K562 (cell line): ENCODE measurements around the gene PSMD9. TPM values are rescaled to one million over a fixed set of nuclear protein-coding genes. Genes with fewer than 3 reads are reported as not detected.

Experiments
- ATAC-seq: fragments of 200-7000 bp; cut with Tn5 transposase; 3 replicates; pipeline ENCODE4 v1.9.1; 2020; ENCODE audit warnings: moderate library complexity
- BruUV-seq: library from RNA; stranded (reverse); fragments of 400-500 nt; replicated peaks from 2 replicates; lab custom pipeline; 2021; lab: Mats Ljungman, UMichigan
- CTCF ChIA-PET: fragments of 300-600 bp; formaldehyde crosslinking; extraction: SDS; loops from one replicate; lab custom pipeline; 2021; ENCODE audit warnings: low intra/inter-chr PET ratio; lab: Yijun Ruan, JAX
- POLR2A ChIA-PET: fragments of 300-600, 350-650 bp; sonication (Branson Sonifier 250); formaldehyde crosslinking; extraction: SDS; loops from one replicate; lab custom pipeline; 2021; ENCODE audit warnings: antibody characterized with exemption, inconsistent platforms; lab: Yijun Ruan, JAX
- DNase-seq, 4 experiments: peaks; one replicate each; pipeline versions ENCODE4 v3.0.0 to v3.0.0-alpha.2; 2011 to 2018; ENCODE audit warnings: low spot score in 3 of 4, mixed read lengths in 3 of 4; ENCODE audit errors: extremely low read depth in 1 of 4
- FAIRE-seq: peaks from 2 replicates; lab custom pipeline; 2011; peaks lifted over from hg19 to GRCh38; lab: Jason Lieb, UNC
- H2AFZ ChIP-seq: 2 replicates; pipeline ENCODE4 v1.6.0; 2011; ENCODE audit warnings: low read depth, low read length, control low read depth, inconsistent platforms
- H3K27ac ChIP-seq: fragments of 200-600 bp; 3 replicates; pipeline ENCODE4 v1.8.0; 2011; ENCODE audit warnings: low read depth, mild to moderate bottlenecking, control low read depth, inconsistent platforms, low read length, moderate library complexity, mixed read lengths; ENCODE audit errors: extremely low read depth
- H3K27me3 ChIP-seq, 2 experiments: fragments of 300-600 bp in 1 of 2; 2 replicates in 1 of 2; 3 replicates in 1 of 2; pipeline versions ENCODE4 v1.6.0 to v1.8.0; 2011; ENCODE audit warnings: inconsistent platforms in 2 of 2, low read length in 2 of 2, mild to moderate bottlenecking in 1 of 2, mixed read lengths in 1 of 2, moderate library complexity in 1 of 2; ENCODE audit not compliant: control insufficient read depth in 2 of 2, insufficient read depth in 2 of 2
- H3K36me3 ChIP-seq: fragments of 300-600 bp; 3 replicates; pipeline ENCODE4 v1.8.0; 2011; ENCODE audit warnings: mild to moderate bottlenecking, low read length, inconsistent platforms; ENCODE audit not compliant: control insufficient read depth, insufficient read depth
- H3K4me1 ChIP-seq, 2 experiments: fragments of 200-600 bp in 1 of 2; replicated peaks in 1 of 2; 2 replicates in 1 of 2; 3 replicates in 1 of 2; pipeline versions ENCODE4 v1.5.1 to v1.8.0; 2011; ENCODE audit warnings: inconsistent platforms in 2 of 2, low read length in 2 of 2, mild to moderate bottlenecking in 1 of 2, mixed read lengths in 1 of 2, moderate library complexity in 1 of 2; ENCODE audit not compliant: control insufficient read depth in 2 of 2, insufficient read depth in 2 of 2
- H3K4me2 ChIP-seq: 2 replicates; pipeline ENCODE4 v1.6.1; 2011; ENCODE audit warnings: low read length, control low read depth, inconsistent platforms, mixed read lengths; ENCODE audit not compliant: insufficient read depth
- H3K4me3 ChIP-seq: fragments of 200-600 bp; sonication (generic), shearing (Covaris generic); 2 replicates; pipeline ENCODE4 v1.5.1; 2016; ENCODE audit warnings: control low read depth, inconsistent platforms
- H3K79me2 ChIP-seq: fragments of 200-600 bp; 3 replicates; pipeline ENCODE4 v1.8.0; 2011; ENCODE audit warnings: low read length, inconsistent platforms; ENCODE audit not compliant: control insufficient read depth, insufficient read depth
- H3K9ac ChIP-seq, 2 experiments: 2 replicates each; pipeline versions ENCODE4 v1.6.0 to v1.6.1; 2011; ENCODE audit warnings: low read depth in 2 of 2, low read length in 2 of 2, control low read depth in 1 of 2, inconsistent platforms in 1 of 2, mild to moderate bottlenecking in 1 of 2, mixed read lengths in 1 of 2; ENCODE audit not compliant: insufficient read depth in 1 of 2
- H3K9me1 ChIP-seq: one replicate; pipeline ENCODE4 v1.6.0; 2011; ENCODE audit warnings: inconsistent platforms, mild to moderate bottlenecking, low read length, moderate library complexity; ENCODE audit not compliant: control insufficient read depth, insufficient read depth
- H3K9me3 ChIP-seq: replicated peaks from 2 replicates; pipeline ENCODE4 v1.5.1; 2011; ENCODE audit warnings: low read depth, low read length, inconsistent platforms; ENCODE audit not compliant: control insufficient read depth, insufficient read depth
- H4K20me1 ChIP-seq: replicated peaks from 2 replicates; pipeline ENCODE4 v1.6.1; 2011; ENCODE audit warnings: low read length, inconsistent platforms, mixed read lengths; ENCODE audit not compliant: control insufficient read depth, insufficient read depth
- C11orf30 ChIP-seq: fragments of 450-650 bp; IDR thresholded peaks from 2 replicates; pipeline ENCODE4 v1.6.1; 2016; ENCODE audit warnings: low read depth, mild to moderate bottlenecking
- HNRNPH1 ChIP-seq: fragments of 200-400 bp; formaldehyde crosslinking; optimal IDR thresholded peaks from 2 replicates; pipeline ENCODE3; 2017; ENCODE audit warnings: low read depth, mild to moderate bottlenecking, low read length, moderate library complexity
- IFI16 ChIP-seq: fragments of 250-450 bp; sonication (Bioruptor Pico); IDR thresholded peaks from 2 replicates; pipeline ENCODE4 v2.1.2; 2022; ENCODE audit warnings: mild to moderate bottlenecking, inconsistent platforms
- NFIC ChIP-seq: fragments of 450-650 bp; IDR thresholded peaks from 2 replicates; pipeline ENCODE4 v1.6.1; 2017; ENCODE audit warnings: mild to moderate bottlenecking, inconsistent platforms
- POLR3A ChIP-seq: IDR thresholded peaks from 2 replicates; pipeline ENCODE4 v1.6.1; 2011; ENCODE audit warnings: borderline replicate concordance, mild to moderate bottlenecking, moderate library complexity; ENCODE audit not compliant: insufficient read length, insufficient read depth; ENCODE audit errors: extremely low read depth
- TOE1 ChIP-seq, 2 experiments: fragments of 450-650 bp in 1 of 2; sonication (generic) in 1 of 2; formaldehyde crosslinking in 1 of 2; IDR thresholded peaks; 2 replicates each; pipeline versions ENCODE4 v1.7.1 to v1.8.0; 2016 to 2022; ENCODE audit warnings: borderline replicate concordance in 2 of 2, mild to moderate bottlenecking in 2 of 2, antibody characterized with exemption in 1 of 2, inconsistent platforms in 1 of 2, low read depth in 1 of 2, missing genetic modification reagents in 1 of 2, moderate library complexity in 1 of 2
- WGBS: fragments of 100-300 bp; shearing (Covaris generic); methylation state at CpG from one replicate; pipeline ENCODE4 v1.1.6; 2016; ENCODE audit warnings: low coverage, mixed read lengths; ENCODE audit not compliant: insufficient coverage; ENCODE audit errors: missing lambda C conversion rate; 5-methylcytosine and 5-hydroxymethylcytosine counted together
- in situ Hi-C: fragments of 300-500 bp; cut with MboI; formaldehyde crosslinking; loops from 4 replicates; pipeline ENCODE4 v1.15.0; 2018; ENCODE audit warnings: inconsistent platforms, mixed read lengths
- intact Hi-C: fragments of 100-400 bp; cut with micrococcal nuclease; formaldehyde crosslinking; loops from 2 replicates; pipeline ENCODE4 v1.14.2; 2022
- polyA plus RNA-seq, 8 experiments: library from polyadenylated mRNA; depleted of rRNA in 4 of 8; stranded (reverse) in 5 of 8; unstranded in 3 of 8; fragments of >200 nt; fragmentation: Nextera tagmentation in 2 of 8; fragmentation: Illumina TruSeq in 1 of 8; extraction: Ambion mirVana in 2 of 8; extraction: Trizol in 1 of 8; gene quantifications; 2 replicates each; pipeline versions ENCODE4 v1.2.1 to v1.2.3, GENCODE V29; 2011 to 2014; ENCODE audit warnings: inconsistent platforms in 1 of 8, missing spikeins in 1 of 8
- total RNA-seq, 7 experiments: library from RNA; depleted of rRNA in 6 of 7; stranded (reverse); fragments of >200 nt in 6 of 7; fragmentation: Illumina TruSeq in 2 of 7; extraction: Trizol in 2 of 7; gene quantifications; 2 replicates each; pipeline versions ENCODE4 v1.2.1 to v1.2.3, GENCODE V29; 2011 to 2021; ENCODE audit warnings: low replicate concordance in 1 of 7
- TF ChIP-seq, protein P1 (sequence below): fragments of 450-650 bp; IDR thresholded peaks from 2 replicates; pipeline ENCODE4 v1.7.0; 2016; ENCODE audit warnings: borderline replicate concordance
- TF ChIP-seq, protein P2 (sequence below), 2 experiments: fragments of 450-650 bp; conservative IDR thresholded peaks; 2 replicates each; pipeline ENCODE4 v1.6.1; 2017; ENCODE audit warnings: mild to moderate bottlenecking in 2 of 2, moderate library complexity in 2 of 2

PSMD9 gene
- total and polyA plus RNA-seq, 9 of the 15 experiments (the other 6 are each of a cell fraction or from before 2014, with no cell fraction given), result 12.2 to 143 (median 61.3) TPM

DNA sequence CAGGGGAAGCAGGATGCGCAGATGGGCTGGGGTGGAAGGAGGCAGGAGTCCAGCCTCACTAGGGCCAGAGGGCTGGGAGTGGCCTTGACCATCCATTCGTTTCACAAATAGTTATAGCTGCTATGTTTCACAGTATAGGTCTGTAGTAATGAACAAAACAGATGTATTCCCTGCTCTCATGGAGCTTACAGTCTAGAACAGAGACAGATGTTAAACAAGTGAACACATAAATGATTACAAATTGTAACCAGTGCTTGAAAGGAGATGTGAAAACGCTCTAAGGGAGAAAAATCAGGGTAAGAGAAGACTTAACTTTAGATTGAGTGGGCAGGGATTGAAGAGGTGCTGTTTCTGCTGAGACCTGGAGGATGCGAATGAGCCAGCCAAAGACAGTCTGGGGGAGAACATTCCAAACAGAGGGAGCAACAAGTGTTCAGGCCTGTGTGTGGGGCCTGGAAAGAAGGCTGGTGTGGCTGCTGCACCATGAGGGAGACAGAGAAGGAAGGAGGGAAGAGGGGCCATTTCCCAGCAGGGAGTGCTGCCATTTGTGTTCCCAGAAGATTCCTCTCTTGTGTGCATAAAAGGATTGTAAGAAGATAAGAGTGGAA lies 44.4 kb downstream of the PSMD9 start (continued):
- TF ChIP-seq, protein P1, sequence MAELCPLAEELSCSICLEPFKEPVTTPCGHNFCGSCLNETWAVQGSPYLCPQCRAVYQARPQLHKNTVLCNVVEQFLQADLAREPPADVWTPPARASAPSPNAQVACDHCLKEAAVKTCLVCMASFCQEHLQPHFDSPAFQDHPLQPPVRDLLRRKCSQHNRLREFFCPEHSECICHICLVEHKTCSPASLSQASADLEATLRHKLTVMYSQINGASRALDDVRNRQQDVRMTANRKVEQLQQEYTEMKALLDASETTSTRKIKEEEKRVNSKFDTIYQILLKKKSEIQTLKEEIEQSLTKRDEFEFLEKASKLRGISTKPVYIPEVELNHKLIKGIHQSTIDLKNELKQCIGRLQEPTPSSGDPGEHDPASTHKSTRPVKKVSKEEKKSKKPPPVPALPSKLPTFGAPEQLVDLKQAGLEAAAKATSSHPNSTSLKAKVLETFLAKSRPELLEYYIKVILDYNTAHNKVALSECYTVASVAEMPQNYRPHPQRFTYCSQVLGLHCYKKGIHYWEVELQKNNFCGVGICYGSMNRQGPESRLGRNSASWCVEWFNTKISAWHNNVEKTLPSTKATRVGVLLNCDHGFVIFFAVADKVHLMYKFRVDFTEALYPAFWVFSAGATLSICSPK, result no peak
- no peak for TF ChIP-seq HNRNPH1
- TF ChIP-seq, all 486 proteins: peak for 9

DNA sequence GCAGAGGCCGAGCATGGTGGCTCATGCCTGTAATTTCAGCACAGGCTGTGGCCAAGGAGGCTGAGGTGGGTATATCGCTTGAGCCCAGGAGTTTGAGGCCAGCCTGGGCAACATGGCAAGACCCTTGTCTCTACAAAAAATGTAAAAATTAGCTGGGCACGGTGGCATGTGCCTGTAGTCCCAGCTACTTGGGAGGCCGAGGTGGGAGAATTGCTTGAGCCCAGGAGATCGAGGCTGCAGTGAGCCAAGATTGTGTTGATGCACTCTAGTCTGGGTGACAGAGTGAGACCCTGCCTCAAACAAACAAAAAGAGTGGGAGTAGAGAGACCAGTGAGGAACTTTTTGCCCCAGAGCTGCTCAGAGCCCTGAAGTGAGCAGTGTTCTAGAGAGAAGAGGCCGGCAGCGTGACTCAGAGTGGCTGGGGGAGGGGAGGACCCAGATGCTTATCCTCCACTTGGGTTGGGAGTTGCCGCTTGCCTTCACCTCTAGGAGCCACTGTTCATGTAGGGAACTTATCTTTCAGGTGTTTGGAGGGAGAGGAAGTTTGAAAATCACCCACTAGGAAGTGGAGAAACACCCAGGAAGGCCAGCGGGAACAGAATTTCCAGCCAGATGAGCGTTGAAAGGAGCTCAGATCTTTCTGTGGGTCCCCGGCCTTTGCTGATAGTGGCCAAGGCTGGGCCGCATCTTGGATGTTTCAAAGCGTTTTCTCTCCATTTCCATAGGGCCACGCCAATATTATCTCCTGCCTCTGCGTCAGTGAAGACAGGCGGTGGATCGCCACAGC lies 45.1 kb downstream of the PSMD9 start:
- CTCF ChIA-PET, result no interaction called here
- no TSS peak for BruUV-seq
- Histone ChIP-seq H2AFZ (peak overlapping the region; percentile 98), H3K4me2 (peak overlapping the region; percentile 92), H3K27ac (peak overlapping the region; percentile 95), H3K9me3 (no peaks in the 10 kb centered on the region), H3K4me1 (peaks cover 25 to 29% of the 10 kb centered on the region in 2 experiments; a peak in 4 of 5 replicates), H3K36me3 (peaks cover 22% of the 10 kb centered on the region), H3K4me3 (peak overlapping the region; percentile 47), H3K9me1 (no peaks in the 10 kb centered on the region), H3K27me3 (no peaks in the 10 kb centered on the region), H4K20me1 (no peaks in the 10 kb centered on the region), H3K79me2 (peaks cover 22% of the 10 kb centered on the region), H3K9ac (peak overlapping the region; percentile 89)
- DNase-seq, result peak; percentile 93 to 96 (median 94)
- ATAC-seq, result peak; percentile 98
- 5% methylated on average over 15 of the region's 17 CpGs for WGBS
- POLR2A ChIA-PET, result interaction anchor here (0.6 to 2.1 kb wide), 12 partner anchors 10 to 529 kb away, joined by 3 to 6 read pairs (median 4); no protein-coding TSS in a partner anchor
- peak; percentile 97 for FAIRE-seq
- in situ Hi-C loops (no loop called here), intact Hi-C loops (loop anchor here (5.0 kb wide), 1 partner anchor 89 kb away; the partner anchor contains the start of gene BCL7A)
- TF ChIP-seq TOE1 (IDR thresholded peaks at IDR 0.05; ENCODE audit: borderline replicate concordance) (peak; percentile 60), TOE1 (CRISPR knock-in tag; IDR thresholded peaks at IDR 0.05; ENCODE audit: borderline replicate concordance, low read depth) (0 out of 2 replicates have a peak, but pooled peaks have one; percentile 54), POLR3A (no peak), C11orf30 (no peak), IFI16 (CRISPR knock-in tag) (peak; percentile 63; the same call in 1 of the 2 replicates), NFIC (peak; percentile 20; the same call in 1 of the 2 replicates)
- TF ChIP-seq, protein P2, sequence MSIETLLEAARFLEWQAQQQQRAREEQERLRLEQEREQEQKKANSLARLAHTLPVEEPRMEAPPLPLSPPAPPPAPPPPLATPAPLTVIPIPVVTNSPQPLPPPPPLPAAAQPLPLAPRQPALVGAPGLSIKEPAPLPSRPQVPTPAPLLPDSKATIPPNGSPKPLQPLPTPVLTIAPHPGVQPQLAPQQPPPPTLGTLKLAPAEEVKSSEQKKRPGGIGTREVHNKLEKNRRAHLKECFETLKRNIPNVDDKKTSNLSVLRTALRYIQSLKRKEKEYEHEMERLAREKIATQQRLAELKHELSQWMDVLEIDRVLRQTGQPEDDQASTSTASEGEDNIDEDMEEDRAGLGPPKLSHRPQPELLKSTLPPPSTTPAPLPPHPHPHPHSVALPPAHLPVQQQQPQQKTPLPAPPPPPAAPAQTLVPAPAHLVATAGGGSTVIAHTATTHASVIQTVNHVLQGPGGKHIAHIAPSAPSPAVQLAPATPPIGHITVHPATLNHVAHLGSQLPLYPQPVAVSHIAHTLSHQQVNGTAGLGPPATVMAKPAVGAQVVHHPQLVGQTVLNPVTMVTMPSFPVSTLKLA (conservative IDR thresholded peaks at IDR 0.05), result peak; percentile 73 to 82
